H9 (cell line): Measurements from ENCODE around the gene PAQR7. TPM values are rescaled to one million over a fixed set of nuclear protein-coding genes. Genes with fewer than 3 reads are reported as not detected.

Experiments used
- DNase-seq: peaks from one replicate; pipeline ENCODE4 v3.0.0-alpha.2; 2017
- H2AFZ ChIP-seq: one replicate; pipeline ENCODE4 v1.6.1; 2013; ENCODE audit warnings: mild to moderate bottlenecking, low read length, control low read depth, moderate library complexity
- H2AK5ac ChIP-seq: 2 replicates; pipeline ENCODE4 v1.6.1; 2013; ENCODE audit warnings: low read length, control low read depth, mixed read lengths; ENCODE audit not compliant: insufficient read length
- H2BK120ac ChIP-seq: one replicate; pipeline ENCODE4 v1.6.1; 2013; ENCODE audit warnings: low read depth, mild to moderate bottlenecking, low read length, control low read depth, inconsistent platforms; ENCODE audit not compliant: poor library complexity, severe bottlenecking
- H2BK12ac ChIP-seq: 2 replicates; pipeline ENCODE4 v1.6.1; 2013; ENCODE audit warnings: low read length, control low read depth, mixed read lengths, low read depth; ENCODE audit not compliant: insufficient read length
- H2BK15ac ChIP-seq: 2 replicates; pipeline ENCODE4 v1.6.1; 2013; ENCODE audit warnings: low read depth, low read length, control low read depth
- H2BK20ac ChIP-seq: one replicate; pipeline ENCODE4 v1.6.1; 2013; ENCODE audit warnings: low read depth, mild to moderate bottlenecking, low read length, control low read depth, inconsistent platforms; ENCODE audit not compliant: poor library complexity, severe bottlenecking
- H2BK5ac ChIP-seq: 2 replicates; pipeline ENCODE4 v1.6.1; 2013; ENCODE audit warnings: low read length, control low read depth, mixed read lengths; ENCODE audit not compliant: insufficient read length
- H3K14ac ChIP-seq: 2 replicates; pipeline ENCODE4 v1.6.1; 2013; ENCODE audit warnings: low read length, control low read depth; ENCODE audit not compliant: insufficient read depth
- H3K18ac ChIP-seq: 2 replicates; pipeline ENCODE4 v1.6.1; 2013; ENCODE audit warnings: low read depth, mild to moderate bottlenecking, mixed read lengths, low read length, control low read depth; ENCODE audit not compliant: insufficient read length
- H3K23ac ChIP-seq: 2 replicates; pipeline ENCODE4 v1.6.1; 2013; ENCODE audit warnings: low read length, control low read depth, mixed read lengths, low read depth; ENCODE audit not compliant: insufficient read length
- H3K23me2 ChIP-seq: 2 replicates; pipeline ENCODE4 v1.6.1; 2013; ENCODE audit warnings: low read depth, mild to moderate bottlenecking, mixed read lengths, low read length, control low read depth; ENCODE audit not compliant: insufficient read length, poor library complexity, severe bottlenecking
- H3K27ac ChIP-seq: 2 replicates; pipeline ENCODE4 v1.5.1; 2013; ENCODE audit warnings: low read length, control low read depth, mixed read lengths, low read depth; ENCODE audit not compliant: insufficient read length
- H3K27me3 ChIP-seq: 2 replicates; pipeline ENCODE4 v1.6.1; 2013; ENCODE audit warnings: low read length, control low read depth, inconsistent platforms; ENCODE audit not compliant: insufficient read depth
- H3K4ac ChIP-seq: 2 replicates; pipeline ENCODE4 v1.6.1; 2013; ENCODE audit warnings: low read depth, mild to moderate bottlenecking, control low read depth, inconsistent platforms, low read length, moderate library complexity
- H3K4me1 ChIP-seq: 2 replicates; pipeline ENCODE4 v1.6.1; 2013; ENCODE audit warnings: low read length, control low read depth, inconsistent platforms; ENCODE audit not compliant: insufficient read depth
- H3K4me2 ChIP-seq: 2 replicates; pipeline ENCODE4 v1.6.1; 2013; ENCODE audit warnings: low read length, control low read depth, mixed read lengths; ENCODE audit not compliant: insufficient read length, insufficient read depth
- H3K56ac ChIP-seq: 2 replicates; pipeline ENCODE4 v1.6.1; 2013; ENCODE audit warnings: low read depth, mild to moderate bottlenecking, mixed read lengths, low read length, control low read depth; ENCODE audit not compliant: insufficient read length
- H3K79me1 ChIP-seq: 2 replicates; pipeline ENCODE4 v1.6.1; 2013; ENCODE audit warnings: low read depth, mild to moderate bottlenecking, moderate library complexity, low read length, control low read depth, inconsistent platforms; ENCODE audit not compliant: insufficient read depth, poor library complexity, severe bottlenecking
- H3K79me2 ChIP-seq: 2 replicates; pipeline ENCODE4 v1.6.1; 2013; ENCODE audit warnings: low read length, control low read depth, inconsistent platforms; ENCODE audit not compliant: insufficient read depth
- H3K9ac ChIP-seq: 2 replicates; pipeline ENCODE4 v1.6.1; 2013; ENCODE audit warnings: low read length, control low read depth, mixed read lengths; ENCODE audit not compliant: insufficient read length; ENCODE audit errors: extremely low read depth
- H3K9me3 ChIP-seq: one replicate; pipeline ENCODE4 v1.6.1; 2013; ENCODE audit warnings: low read depth, low read length, inconsistent platforms; ENCODE audit not compliant: control insufficient read depth
- H3T11ph ChIP-seq: one replicate; pipeline ENCODE4 v1.6.1; 2013; ENCODE audit warnings: mild to moderate bottlenecking, low read length, control low read depth, inconsistent platforms
- H4K20me1 ChIP-seq: one replicate; pipeline ENCODE4 v1.6.1; 2013; ENCODE audit not compliant: control insufficient read depth, insufficient read length, insufficient read depth
- H4K5ac ChIP-seq: 2 replicates; pipeline ENCODE4 v1.6.1; 2013; ENCODE audit warnings: low read depth, mild to moderate bottlenecking, mixed read lengths, low read length, control low read depth; ENCODE audit not compliant: insufficient read length
- H4K8ac ChIP-seq: replicated peaks from 2 replicates; pipeline ENCODE4 v1.6.1; 2013; ENCODE audit warnings: low read length, control low read depth, mixed read lengths, low read depth; ENCODE audit not compliant: insufficient read length
- H4K91ac ChIP-seq: 2 replicates; pipeline ENCODE4 v1.6.1; 2013; ENCODE audit warnings: low read depth, mild to moderate bottlenecking, moderate library complexity, mixed read lengths, low read length, control low read depth; ENCODE audit not compliant: insufficient read length
- H3K27ac Mint-ChIP-seq, 3 experiments: 2 replicates in 2 of 3; 3 replicates in 1 of 3; pipeline ENCODE4 v1.8.0; 2020 to 2021; ENCODE audit warnings: mixed read lengths in 3 of 3, mild to moderate bottlenecking in 1 of 3, moderate library complexity in 1 of 3
- H3K27me3 Mint-ChIP-seq: 2 replicates; pipeline ENCODE4 v1.8.0; 2021; ENCODE audit warnings: low read depth, mild to moderate bottlenecking, moderate library complexity, mixed read lengths
- H3K36me3 Mint-ChIP-seq, 3 experiments: 2 replicates in 2 of 3; 3 replicates in 1 of 3; pipeline ENCODE4 v1.8.0; 2020 to 2021; ENCODE audit warnings: low read depth in 3 of 3, mixed read lengths in 3 of 3; ENCODE audit not compliant: insufficient read depth in 1 of 3
- H3K4me1 Mint-ChIP-seq, 2 experiments: 2 replicates each; pipeline ENCODE4 v1.8.0; 2020; ENCODE audit warnings: mixed read lengths in 2 of 2
- H3K4me3 Mint-ChIP-seq, 2 experiments: 2 replicates in 1 of 2; 3 replicates in 1 of 2; pipeline ENCODE4 v1.8.0; 2020 to 2021; ENCODE audit warnings: mild to moderate bottlenecking in 2 of 2, mixed read lengths in 2 of 2, moderate library complexity in 1 of 2
- H3K9me3 Mint-ChIP-seq, 2 experiments: 2 replicates in 1 of 2; 3 replicates in 1 of 2; pipeline ENCODE4 v1.8.0; 2020; ENCODE audit warnings: mild to moderate bottlenecking in 2 of 2, mixed read lengths in 2 of 2, moderate library complexity in 1 of 2
- CTCF ChIP-seq: fragments of 200-600 bp; sonication (generic); conservative IDR thresholded peaks from 3 replicates; pipeline ENCODE4 v1.8.0; 2021; ENCODE audit warnings: antibody characterized with exemption, mild to moderate bottlenecking
- WGBS: extraction: QIAGEN DNeasy Blood & Tissue Kit; methylation state at CpG from one replicate; pipeline ENCODE4 v1.1.7; 2013; ENCODE audit warnings: missing lambda C conversion rate, low lambda C conversion rate, mixed read lengths; ENCODE audit not compliant: insufficient read length; ENCODE audit errors: extremely low coverage; 5-methylcytosine and 5-hydroxymethylcytosine counted together
- total RNA-seq: library from RNA; stranded (reverse); gene quantifications from 2 replicates; pipeline ENCODE4 v1.2.1, GENCODE V29; 2021

Gene PAQR7
- total RNA-seq, 1 experiment from 2014 or later, result 6.3 TPM

- Histone ChIP-seq H4K20me1 (no peaks in the 10 kb centered on the region), H2BK120ac (no peak overlapping the region), H2BK12ac (no peak overlapping the region), H2BK15ac (no peak overlapping the region), H4K8ac (no peak overlapping the region), H3T11ph (no peak overlapping the region), H3K23ac (no peak overlapping the region), H3K9ac (no peak overlapping the region), H3K18ac (no peak overlapping the region), H3K9me3 (no peaks in the 10 kb centered on the region), H2BK5ac (no peak overlapping the region), H3K79me2 (no peaks in the 10 kb centered on the region), H3K27ac (no peak overlapping the region), H3K27me3 (no peaks in the 10 kb centered on the region), H3K4me2 (no peak overlapping the region), H4K91ac (no peak overlapping the region), H2BK20ac (no peak overlapping the region), H2AFZ (no peak overlapping the region), H3K23me2 (no peaks in the 10 kb centered on the region), H3K4ac (no peak overlapping the region), H2AK5ac (no peak overlapping the region), H4K5ac (no peak overlapping the region), H3K56ac (no peak overlapping the region), H3K4me1 (peaks cover 2% of the 10 kb centered on the region; the same call in 1 of the 2 replicates), H3K79me1 (no peaks in the 10 kb centered on the region), H3K14ac (no peak overlapping the region)
- WGBS, result no CpG with 5 or more reads among the region's 6 CpGs
- Mint-ChIP-seq H3K4me1 (peaks cover 25 to 36% of the 10 kb centered on the region in 2 experiments), H3K4me3 (no peak overlapping the region), H3K9me3 (no peaks in the 10 kb centered on the region), H3K27ac (peak overlapping the region in 1 of 3 experiments; percentile 41; a peak in 2 of 7 replicates), H3K27me3 (peaks cover 2% of the 10 kb centered on the region; the same call in 1 of the 2 replicates), H3K36me3 (no peaks in the 10 kb centered on the region)
- TF ChIP-seq CTCF, result no peak
- DNase-seq, result no peak
These were observed 5.5 kb downstream of the PAQR7 start for GRCh38 chr1:25869909-25870606.
